NCI-H524 (cell line): ENCODE results near the gene FSIP1.
"Not testable (repeated sequence)": the region's sequence is repeated elsewhere in the genome, so short reads cannot be mapped to it uniquely, and the experiment has no call there.

Source experiments
- DNase-seq, 2 experiments: peaks; one replicate each; lab custom pipeline; 2025; lab: John Stamatoyannopoulos, UW

Gene FSIP1

DNA sequence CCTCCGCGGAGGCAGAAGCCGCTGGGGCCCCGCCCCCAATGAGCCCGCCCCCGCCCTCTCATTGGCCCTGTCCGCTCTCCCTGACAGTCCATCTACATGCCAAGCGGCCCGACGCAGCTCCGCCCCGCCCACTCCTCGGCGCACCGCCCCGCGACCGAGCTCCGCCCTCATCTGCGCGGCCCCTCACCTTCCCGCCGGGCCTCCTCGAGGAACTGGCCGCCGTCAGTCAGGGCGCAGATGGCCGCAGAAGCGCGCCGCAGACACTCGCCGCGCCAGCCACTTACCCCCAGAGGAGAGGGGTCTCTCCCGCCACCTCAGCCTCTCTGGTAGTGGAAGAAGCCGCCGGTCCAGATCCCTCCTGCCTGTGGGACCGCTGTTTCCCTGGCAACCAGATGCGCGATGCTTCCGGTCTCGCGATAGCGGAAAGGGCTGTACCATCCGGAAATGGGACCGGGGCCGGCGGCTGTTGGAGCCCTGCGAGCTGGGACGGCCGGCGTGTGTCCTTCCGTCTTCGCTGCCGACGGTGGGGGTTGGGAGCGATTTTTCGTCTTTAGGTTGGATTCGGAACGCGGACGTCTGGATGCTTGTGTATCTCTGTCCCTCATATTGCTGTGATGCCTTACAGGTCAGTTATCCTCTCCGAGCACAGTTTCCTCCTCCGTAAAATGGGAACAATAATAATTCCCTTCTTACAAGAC lies at the start of gene FSIP1:
TSS of gene FSIP1 (minus strand) at position 401 of the 698 bp plus-strand sequence. CDS start 6,317 bp downstream, outside the sequence.
- peak; percentile 98 for DNase-seq

GRCh38 chr15:39830166-39830565 lies 47.5 kb upstream of the FSIP1 start:
- no peak for DNase-seq

DNA sequence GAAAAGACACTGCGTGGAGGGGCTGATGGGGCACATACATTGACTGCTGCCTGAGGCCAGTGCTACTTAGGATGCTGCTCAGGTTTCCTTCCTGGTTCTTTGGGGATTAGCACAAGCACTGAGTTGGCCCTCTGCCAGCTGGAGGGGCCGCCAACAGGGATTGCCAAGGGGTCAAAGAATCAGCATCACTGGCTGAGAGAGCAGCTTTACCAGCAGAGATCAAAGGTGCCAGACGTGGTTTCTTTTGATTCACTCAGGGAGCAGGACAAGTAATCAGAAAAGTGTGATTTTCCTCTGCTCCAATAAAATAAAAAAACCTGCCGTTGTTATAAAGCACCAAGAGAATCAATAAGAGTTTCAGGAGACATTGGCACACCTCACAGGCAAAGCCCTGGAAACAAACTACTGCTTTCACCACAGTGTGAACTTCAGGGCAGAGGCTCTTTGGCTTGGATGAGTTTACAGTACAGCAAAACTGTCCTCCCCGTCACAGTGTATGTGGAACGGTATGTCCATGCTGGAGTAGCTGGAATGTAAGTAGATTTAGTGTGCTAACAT lies 45.8 kb upstream of the FSIP1 start:
- peak; percentile 84 to 95 for DNase-seq

DNA sequence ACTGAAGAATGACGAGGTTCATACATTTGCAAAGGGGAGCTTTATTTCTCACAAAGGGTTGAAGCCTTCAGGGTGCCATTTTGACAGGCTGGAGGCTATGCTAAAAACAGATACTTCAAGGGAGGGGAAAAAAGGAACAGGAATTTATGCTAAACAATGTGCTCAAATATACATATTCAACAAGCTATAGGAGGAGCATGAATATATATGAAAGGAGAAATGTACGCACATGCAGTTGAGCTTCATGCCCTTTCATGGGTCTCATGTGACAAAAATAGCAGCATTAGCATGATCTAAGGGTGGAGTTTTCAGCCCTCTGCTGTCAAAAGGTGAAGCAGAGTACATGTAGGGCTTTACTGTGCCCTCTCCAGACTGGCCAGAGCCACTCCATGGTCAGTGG lies 44.3 kb upstream of the FSIP1 start:
- no peak for DNase-seq

DNA sequence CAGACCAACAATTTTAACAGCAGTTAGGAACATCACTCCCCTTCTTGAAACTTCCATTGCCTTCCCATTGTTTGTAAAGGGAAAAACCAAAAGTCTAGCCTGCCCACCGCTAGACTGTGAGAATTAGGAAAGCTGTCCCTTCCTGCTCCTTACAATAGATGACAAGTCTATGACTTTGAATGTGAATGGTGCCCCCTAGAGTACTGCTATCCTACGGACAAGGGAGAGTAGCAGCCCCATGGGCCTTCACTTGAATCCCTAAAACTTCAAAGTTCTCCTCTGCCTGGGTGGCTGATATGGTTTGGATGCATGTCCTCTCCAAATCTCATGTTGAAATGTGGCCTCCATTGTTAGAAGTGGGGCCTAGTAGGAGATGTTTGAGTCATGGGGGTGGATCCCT lies 41.0 kb upstream of the FSIP1 start:
- no peak for DNase-seq

DNA sequence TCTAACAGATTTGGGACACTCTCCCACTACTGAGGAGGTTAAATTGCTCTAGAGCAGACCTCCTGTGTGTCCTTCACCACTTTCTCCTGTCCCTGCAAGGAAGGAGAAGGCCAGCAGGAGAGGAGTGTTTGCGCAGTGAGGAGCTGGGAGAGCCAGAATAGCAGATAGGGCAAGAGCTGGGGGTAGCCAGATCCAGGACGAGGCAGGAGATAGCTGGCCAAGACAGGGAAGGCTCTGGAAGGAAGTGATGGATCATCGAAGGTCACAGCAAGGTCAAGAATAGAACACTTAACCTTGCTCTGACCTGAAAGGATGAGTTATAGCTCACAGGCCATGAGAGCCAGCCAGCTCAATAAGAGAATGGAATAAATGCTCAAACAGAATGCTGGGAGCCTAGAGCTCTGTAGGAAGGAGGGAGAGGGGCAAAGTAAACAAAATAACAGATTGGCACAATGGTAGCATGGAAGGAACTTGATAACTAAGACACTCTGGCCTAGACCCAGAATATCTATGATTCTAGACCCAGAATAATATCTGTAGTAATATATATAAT lies 37.5 kb upstream of the FSIP1 start:
- no peak for DNase-seq

- no peak for DNase-seq
These were observed 36.9 kb upstream of the FSIP1 start for GRCh38 chr15:39819533-39819932.

GRCh38 chr15:39817892-39818291 lies 35.3 kb upstream of the FSIP1 start:
- DNase-seq, result no peak

DNA sequence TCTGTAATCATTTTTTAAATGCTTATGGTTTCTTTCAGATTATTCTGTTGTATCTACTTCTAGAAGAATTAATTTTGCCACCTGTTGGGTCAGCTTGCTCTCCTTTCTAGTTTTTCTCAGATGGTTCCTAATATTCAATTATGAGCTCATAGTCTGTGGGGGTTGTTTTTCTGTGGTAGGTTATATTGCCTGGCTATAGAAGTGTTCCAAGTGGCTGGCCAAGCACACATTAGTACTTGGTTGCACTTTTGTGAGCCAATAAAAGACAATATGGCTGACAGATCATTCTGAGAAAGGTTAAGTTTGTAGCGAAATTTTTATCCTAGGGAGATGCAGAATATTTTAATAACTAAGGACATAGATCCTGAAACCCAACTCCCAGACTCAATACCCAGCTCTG lies 31.8 kb upstream of the FSIP1 start:
- DNase-seq, result no peak

GRCh38 chr15:39812651-39813050 lies 30.0 kb upstream of the FSIP1 start:
- not testable (repeated sequence) for DNase-seq

GRCh38 chr15:39808909-39809308 lies 26.3 kb upstream of the FSIP1 start:
- no peak for DNase-seq

DNA sequence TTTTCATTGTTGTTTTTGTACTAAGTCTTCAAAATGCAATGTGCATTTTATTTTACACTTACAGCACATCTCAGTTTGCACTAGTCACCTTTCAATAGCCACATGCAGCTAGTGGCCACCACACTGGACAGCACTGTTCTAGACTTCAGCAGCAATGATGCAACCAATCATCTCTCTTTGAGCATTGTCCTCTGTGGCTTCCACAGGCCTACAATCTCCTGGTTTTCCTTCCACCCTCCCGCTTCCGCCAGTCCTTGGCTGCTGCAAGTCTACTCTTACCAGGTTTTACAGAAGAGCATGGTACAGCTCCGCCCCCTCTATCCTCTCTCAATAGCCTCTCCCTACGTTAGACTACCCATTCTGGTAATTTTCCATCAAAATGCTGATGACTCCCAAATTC lies 25.1 kb upstream of the FSIP1 start:
- DNase-seq, result no peak

GRCh38 chr15:39804026-39804425 lies 21.4 kb upstream of the FSIP1 start:
- no peak for DNase-seq

GRCh38 chr15:39803016-39803415 lies 20.4 kb upstream of the FSIP1 start:
- DNase-seq, result no peak

DNA sequence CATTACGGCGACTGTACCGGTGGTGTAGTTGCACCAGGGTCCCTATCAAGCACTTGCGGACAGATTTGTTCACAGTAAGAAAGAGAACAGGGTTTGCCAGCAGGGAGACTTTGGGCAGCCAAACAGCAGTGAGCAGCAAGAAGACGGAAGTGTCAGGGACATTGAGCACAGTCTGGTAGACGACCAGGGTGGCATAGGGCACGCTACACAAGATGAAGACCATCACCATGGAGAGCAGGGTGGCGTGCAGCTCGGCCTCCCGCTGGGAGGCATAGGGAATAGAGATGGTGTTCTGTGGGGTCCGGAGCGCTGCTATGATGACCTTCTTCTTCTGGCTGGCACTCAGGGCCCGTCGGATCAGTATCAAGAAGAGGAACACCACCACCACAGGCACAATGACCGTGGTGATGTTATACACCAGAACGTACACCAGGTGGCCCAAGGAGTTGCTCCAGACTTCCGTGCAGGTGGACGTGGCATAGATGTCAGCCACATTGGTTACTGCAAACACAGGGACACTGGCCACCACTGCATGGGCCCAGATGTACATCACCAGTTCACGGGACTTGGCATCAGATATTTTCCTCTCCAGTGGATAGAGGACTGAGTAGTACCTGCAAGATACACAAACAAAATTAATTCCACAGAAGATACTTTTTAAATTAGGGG lies 19.1 kb upstream of the FSIP1 start:
- DNase-seq, result peak in 1 of 2 experiments; percentile 46

- DNase-seq, result no peak
These were observed 16.9 kb upstream of the FSIP1 start for GRCh38 chr15:39799552-39800011.

DNA sequence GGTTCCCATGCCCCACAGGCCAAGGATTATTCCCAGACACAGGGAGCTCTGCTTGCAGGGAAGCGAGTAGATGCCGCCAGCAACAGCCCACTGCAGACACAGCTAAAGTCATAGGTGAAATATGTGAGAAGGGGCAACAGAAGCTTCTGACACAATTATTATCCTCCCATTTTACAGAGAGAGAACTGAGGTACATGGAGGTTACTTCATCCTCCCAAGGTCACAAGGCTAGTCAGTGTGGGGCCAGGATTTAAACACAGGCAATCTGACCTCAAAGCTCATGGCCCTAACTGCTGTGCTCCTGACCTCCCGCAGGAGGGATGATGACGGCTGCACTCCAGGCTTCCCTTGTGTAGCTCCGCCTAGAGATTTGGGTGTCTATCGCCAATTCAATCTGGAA lies 15.7 kb upstream of the FSIP1 start:
- DNase-seq, result no peak

DNA sequence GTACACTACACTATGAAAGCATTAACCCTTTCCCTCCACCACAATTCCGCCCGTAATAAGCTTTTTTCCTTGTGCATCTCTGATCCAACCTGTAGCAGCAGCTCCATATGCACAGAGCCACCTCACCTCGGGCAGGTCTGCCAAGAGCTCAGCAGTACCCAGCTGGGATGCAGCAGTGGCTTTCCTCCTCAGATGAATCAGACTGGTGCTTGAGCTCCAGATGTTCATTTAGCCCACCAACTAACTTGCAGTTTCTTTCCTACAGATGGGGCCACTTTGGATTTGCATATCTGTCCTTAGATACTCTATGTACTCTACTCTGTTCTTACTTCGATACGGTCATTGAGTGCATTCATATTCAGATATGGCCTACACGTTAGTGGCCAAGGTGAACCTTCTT lies 14.8 kb upstream of the FSIP1 start:
- DNase-seq, result peak; percentile 8 to 47

DNA sequence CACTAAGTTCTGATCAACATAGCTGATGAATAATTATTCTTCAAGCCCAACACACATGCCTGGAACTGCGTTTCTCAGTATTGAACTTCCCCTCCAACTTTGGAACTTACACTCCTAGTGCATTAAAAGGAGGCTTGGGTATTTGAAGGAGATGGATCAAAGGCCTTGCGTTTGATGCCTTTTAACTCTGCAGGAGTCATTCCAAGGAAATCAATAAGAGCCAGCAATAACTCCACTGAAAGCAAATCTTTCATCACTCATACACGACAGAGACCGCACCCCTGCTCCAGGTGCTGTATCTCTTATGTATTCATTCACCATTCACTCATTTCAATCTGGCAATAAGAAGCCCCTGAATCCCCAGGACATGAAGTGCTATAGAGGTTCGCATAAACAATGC lies 14.0 kb upstream of the FSIP1 start:
- no peak for DNase-seq

DNA sequence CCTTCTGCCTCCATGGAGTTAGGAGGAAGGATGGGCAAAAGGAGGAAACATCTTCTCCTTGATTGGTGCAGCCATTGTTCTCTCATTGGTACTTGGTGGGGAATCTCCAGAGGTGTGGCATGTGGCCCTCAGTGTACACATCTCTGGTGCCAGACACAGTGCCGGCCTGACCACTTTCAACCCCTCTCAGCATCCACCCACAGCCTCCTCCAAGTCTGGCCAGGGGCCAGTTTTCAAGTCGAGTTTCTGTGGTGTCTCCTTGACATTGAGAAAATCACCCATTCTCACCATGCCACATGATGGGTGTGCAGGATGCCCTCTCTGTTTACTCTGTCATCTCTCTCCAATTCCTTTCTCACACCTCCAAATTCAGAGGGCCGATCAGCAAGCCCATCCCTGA lies 12.8 kb upstream of the FSIP1 start:
- no peak for DNase-seq

GRCh38 chr15:39794954-39795353 lies 12.3 kb upstream of the FSIP1 start:
- no peak for DNase-seq

GRCh38 chr15:39793923-39794322 lies 11.3 kb upstream of the FSIP1 start:
- no peak for DNase-seq

DNA sequence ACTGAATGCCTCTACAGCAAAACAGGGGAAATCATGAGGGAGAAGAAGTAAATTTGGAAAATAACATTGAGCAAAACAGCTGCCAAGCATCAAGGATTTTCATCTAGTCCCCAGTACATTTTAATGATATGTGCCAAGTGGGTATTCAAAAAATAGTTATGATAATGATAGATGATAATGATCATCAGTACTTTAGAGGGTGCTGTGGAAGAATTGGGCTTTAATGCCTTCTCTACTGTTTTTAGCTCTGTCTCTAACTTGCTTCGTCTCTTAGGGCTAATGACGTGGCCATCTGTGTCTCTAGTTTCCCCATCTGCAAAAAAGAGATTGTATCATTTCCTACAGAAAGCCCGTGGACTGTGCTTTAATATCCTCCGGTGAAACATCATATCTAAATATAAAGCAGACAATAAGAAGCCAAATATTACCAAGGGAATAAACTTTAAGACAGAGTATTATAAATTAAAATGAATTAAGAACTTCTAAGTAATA lies 10.2 kb upstream of the FSIP1 start:
- peak in 1 of 2 experiments; percentile 38 for DNase-seq
